GM18909 (cell line): Measurements from ENCODE around the gene TULP4.

Experiments
- ATAC-seq: cut with Tn5 transposase; IDR thresholded peaks from one replicate; pipeline ENCODE4 v1.9.1; 2021; ENCODE audit warnings: mild to moderate bottlenecking; ENCODE audit not compliant: unreplicated experiment, poor library complexity

The TULP4 gene

GRCh38 chr6:158488065-158488464 is 175.8 kb downstream of the TULP4 start:
- ATAC-seq = no peak

DNA sequence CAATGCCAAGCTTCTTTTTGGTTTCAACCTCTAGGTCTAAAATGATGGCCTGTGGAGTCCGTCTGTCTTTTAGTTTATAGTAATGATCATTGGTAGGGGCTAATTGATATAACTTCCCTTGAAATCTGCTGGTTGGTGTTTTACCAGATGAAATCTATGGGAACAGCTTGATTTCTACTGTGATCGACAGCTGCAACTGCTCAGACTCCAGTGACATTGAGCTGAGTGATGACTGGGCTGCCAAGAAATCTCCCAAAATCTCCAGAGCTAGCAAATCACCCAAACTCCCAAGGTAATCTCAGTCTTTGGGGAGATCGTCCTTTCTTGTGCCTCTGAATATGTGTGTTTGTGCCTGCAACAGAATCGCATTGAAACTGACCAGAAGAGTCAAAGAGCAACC is 177.2 kb downstream of the TULP4 start:
- no peak for ATAC-seq

GRCh38 chr6:158492881-158493280 is 180.6 kb downstream of the TULP4 start:
- no peak for ATAC-seq

DNA sequence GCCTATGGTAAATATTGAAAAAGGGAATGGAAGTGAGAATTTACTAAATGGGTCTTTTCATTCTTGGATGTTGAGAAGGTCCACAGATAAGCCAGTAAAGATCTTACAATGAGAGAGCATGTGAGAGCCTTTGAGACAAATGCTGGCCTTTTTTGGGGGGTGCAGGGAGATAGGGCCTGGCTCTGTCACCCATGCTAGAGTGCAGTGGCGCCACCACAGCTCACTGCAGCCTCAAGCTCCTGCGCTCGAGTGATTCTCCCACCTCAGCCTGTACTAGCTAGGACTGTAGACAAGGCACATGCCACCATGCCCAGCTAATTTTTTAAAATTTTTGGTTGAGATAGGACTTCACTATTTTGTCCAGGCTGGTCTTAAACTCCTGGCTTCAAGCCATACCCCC is 184.4 kb downstream of the TULP4 start:
- no peak for ATAC-seq

GRCh38 chr6:158497620-158498019 is 185.4 kb downstream of the TULP4 start:
- ATAC-seq = no peak

DNA sequence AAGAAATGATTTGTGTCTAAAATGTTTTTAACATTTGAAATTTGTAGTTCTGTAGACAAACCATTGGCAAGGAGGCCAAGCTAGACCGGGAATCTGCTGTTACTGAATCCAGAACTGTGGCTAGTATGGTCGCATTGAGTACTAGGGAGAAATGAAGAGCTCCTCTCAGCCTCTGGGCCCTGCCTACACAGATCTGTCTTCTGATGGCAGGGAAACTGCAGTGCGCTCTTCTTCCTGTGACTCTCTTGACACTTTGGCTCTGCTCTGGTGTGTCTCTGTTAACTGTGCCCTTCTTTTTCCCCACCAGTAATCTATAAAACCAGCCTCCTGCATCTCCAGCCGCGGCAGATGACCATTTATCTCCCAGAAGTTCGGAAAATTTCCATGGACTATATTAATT is 186.1 kb downstream of the TULP4 start:
- ATAC-seq = no peak

DNA sequence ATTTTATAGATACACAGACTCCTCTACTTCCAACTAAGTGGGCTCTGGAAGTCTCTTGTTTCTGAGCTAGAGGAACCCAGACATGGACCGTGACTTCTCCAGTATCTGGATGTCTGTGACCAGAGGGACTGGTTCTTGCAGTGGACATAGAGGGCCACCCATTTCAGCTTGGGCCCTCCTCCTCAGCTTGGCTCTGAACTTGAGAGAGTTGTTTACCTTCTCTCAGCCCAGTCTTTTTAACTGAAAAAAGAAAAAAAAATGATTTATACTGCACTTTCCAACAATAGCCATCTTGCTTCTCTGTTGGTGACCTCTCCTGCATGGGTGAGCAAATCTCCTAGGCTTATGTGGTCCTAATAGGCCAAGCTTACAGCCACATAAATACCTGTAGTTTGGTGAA is 187.3 kb downstream of the TULP4 start:
- ATAC-seq = no peak

DNA sequence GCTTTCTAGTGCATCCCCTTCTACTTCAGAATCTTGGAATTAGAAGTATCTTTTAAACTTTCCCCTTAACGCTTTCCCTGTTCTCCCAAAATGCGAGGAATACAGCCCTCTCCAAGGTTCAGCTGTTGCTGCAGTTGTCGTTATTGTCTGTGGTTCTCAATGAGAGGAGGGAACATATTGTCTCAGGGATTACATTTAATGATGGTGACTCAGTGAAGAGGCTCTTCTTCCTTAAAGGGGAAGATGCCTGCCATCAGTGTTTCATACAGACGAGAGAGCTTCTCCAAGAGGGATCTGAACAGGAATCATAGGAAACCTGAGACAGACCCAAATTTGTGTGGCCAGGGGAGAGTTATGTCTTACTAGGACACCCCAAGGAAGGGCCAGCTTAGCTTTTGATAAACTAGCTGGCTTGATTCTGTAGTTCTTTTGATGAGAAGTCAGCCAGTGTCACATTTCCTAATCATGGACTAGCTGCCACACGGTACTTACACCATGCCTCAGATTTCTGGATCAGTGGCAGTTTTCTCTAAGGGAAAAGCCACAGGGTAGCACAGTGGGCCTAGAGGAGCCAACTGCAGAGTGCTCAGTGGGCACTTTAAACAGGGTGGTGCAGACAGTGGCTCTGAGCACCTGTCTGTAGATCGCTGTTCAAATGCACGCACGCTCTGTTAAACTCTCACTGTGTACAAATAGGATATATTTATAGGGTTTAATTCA is 187.9 kb downstream of the TULP4 start:
- no peak for ATAC-seq

- ATAC-seq = no peak
Observed at GRCh38 chr6:158501360-158502262, 189.3 kb downstream of the TULP4 start.

GRCh38 chr6:158502263-158502950 is 190.1 kb downstream of the TULP4 start:
- ATAC-seq = no peak

DNA sequence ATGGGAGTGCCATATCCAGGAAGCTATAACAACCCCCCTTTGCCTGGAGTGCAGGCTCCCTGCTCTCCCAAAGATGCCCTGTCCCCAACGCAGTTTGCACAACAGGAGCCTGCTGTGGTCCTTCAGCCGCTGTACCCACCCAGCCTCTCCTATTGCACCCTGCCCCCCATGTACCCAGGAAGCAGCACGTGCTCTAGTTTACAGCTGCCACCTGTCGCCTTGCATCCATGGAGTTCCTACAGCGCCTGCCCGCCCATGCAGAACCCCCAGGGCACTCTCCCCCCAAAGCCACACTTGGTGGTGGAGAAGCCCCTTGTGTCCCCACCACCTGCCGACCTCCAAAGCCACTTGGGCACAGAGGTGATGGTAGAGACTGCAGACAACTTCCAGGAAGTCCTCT is 191.0 kb downstream of the TULP4 start:
- no peak for ATAC-seq

DNA sequence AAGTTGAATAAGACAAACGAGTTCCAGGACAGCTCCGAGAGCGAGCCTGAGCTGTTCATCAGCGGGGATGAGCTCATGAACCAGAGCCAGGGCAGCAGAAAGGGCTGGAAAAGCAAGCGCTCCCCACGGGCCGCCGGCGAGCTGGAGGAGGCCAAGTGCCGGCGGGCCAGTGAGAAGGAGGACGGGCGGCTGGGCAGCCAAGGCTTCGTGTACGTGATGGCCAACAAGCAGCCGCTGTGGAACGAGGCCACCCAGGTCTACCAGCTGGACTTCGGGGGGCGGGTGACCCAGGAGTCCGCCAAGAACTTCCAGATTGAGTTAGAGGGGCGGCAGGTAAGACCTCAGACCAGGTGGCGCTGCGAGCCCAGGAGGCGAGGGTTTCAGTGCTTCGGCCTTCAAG is 191.6 kb downstream of the TULP4 start:
- ATAC-seq = no peak

- no peak for ATAC-seq
Observed at GRCh38 chr6:158505194-158505593, 192.9 kb downstream of the TULP4 start.

DNA sequence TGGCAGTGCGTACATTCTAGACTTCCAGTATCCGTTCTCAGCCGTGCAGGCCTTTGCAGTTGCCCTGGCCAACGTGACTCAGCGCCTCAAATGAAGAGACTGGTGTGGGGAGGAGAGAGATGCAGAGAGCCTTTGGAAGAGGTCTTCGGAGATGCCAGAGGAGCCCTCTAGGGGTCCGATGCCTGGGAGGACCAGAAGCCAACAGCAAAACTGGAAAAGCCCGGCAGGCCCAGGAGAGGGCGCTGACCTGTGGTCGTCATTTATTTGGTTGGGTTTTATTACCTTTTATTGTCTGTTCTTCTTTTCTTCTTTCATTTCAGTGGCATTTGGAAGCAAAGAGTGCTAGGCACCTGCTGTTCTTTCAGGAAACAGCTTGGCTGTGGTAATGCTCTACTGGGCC is 194.3 kb downstream of the TULP4 start:
- ATAC-seq = no peak

GRCh38 chr6:158507174-158507573 is 194.9 kb downstream of the TULP4 start:
- ATAC-seq = no peak

GRCh38 chr6:158508450-158508849 is 196.2 kb downstream of the TULP4 start:
- no peak for ATAC-seq

GRCh38 chr6:158509465-158509864 is 197.2 kb downstream of the TULP4 start:
- no peak for ATAC-seq

- no peak for ATAC-seq
Observed at GRCh38 chr6:158512809-158513208, 200.5 kb downstream of the TULP4 start.

DNA sequence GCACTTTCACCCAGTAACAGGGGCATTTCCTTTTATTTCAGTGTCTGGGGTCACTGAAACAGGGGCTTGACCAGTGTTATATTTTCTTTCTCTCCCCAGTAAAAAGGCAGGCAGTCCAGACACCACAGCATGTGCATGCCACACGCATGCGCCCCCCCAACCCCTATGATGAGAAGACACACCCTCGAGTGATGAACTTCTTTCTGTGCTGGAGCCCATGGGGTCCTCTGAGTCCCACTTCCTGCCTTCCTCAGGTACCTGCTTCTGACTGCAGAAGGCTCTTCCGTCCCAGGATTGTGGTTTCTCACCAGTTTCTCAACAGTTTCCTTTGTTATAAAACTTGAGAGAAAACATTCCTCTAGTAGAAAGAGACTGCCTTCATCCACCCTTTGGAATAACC is 201.9 kb downstream of the TULP4 start:
- ATAC-seq = no peak

- ATAC-seq = no peak
Observed at GRCh38 chr6:158514991-158515390, 202.7 kb downstream of the TULP4 start.

DNA sequence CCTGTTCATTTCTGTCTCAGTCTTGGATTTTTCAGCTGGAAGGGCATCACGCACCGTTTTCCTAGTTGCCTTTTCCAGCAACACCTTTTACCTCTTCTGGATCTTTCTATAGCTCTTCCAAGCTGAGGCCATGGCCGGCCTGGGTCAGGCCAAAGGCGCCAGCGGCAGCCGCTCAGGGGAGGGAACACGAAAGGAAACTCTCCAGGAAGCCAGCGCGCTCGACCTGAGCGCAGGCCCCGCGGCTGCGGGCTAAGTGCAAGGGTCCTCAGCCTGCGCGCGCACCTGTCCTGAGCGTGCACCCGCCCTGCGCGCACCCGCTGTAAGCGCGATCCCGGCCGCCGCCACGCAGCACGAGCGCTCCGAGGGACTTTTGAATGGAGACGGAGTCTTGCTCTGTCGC is 203.8 kb downstream of the TULP4 start:
- no peak for ATAC-seq
